Right atrium auricular region (tissue), 2 donors: ENCODE data around the gene BCL2A1. TPM values are rescaled to one million over a fixed set of nuclear protein-coding genes. Genes with fewer than 3 reads are reported as not detected.
"Not testable (repeated sequence)": the region's sequence is repeated elsewhere in the genome, so short reads cannot be mapped to it uniquely, and the experiment has no call there.

Experiments
- DNase-seq: peaks from one replicate; pipeline ENCODE4 v3.0.0-alpha.2; 2019; ENCODE audit warnings: low spot score
- H3K27ac ChIP-seq, 2 donors: fragments of 200-600 bp; sonication (generic); 1 replicate in 1 of 2; 2 replicates in 1 of 2; pipeline ENCODE4 v1.5.1; 2016 to 2019
- H3K27me3 ChIP-seq, 2 donors: fragments of 200-600 bp; sonication (generic); one replicate each; pipeline versions ENCODE4 v1.5.1 to v1.6.0; 2017 to 2019
- H3K36me3 ChIP-seq: fragments of 200-600 bp; sonication (generic); one replicate; pipeline ENCODE4 v1.5.1; 2016
- H3K4me1 ChIP-seq, 2 donors: fragments of 200-600 bp; sonication (generic); one replicate each; pipeline versions ENCODE4 v1.5.1 to v1.6.0; 2017 to 2019
- H3K4me3 ChIP-seq, 2 donors: fragments of 200-600 bp; sonication (generic); 1 replicate in 1 of 2; 2 replicates in 1 of 2; pipeline ENCODE4 v1.5.1; 2017 to 2019; ENCODE audit warnings: mild to moderate bottlenecking in 1 of 2, moderate library complexity in 1 of 2
- H3K9me3 ChIP-seq, 2 donors: fragments of 200-600 bp; sonication (generic); one replicate each; pipeline ENCODE4 v1.5.1; 2019
- CTCF ChIP-seq, 2 donors: fragments of 200-600 bp; sonication (generic); IDR thresholded peaks; one replicate each; pipeline ENCODE4 v1.5.1; 2019; ENCODE audit warnings: antibody characterized with exemption in 2 of 2
- total RNA-seq, 2 donors: library from RNA; depleted of rRNA; stranded (reverse); fragments of >200 nt; gene quantifications; one replicate each; pipeline ENCODE4 v1.1.0, GENCODE V29; 2016

The BCL2A1 gene
- total RNA-seq, 2 donors from 2014 or later = 1.5 to 3.1 TPM

- TF ChIP-seq CTCF (IDR thresholded peaks at IDR 0.05) = no peak
- H3K4me3 ChIP-seq = no peak overlapping the region
- no peak for DNase-seq
These were observed 4.2 kb downstream of the BCL2A1 start for GRCh38 chr15:79966634-79967297.

GRCh38 chr15:79965846-79966630 is 5.0 kb downstream of the BCL2A1 start:
- Histone ChIP-seq H3K27ac (no peak overlapping the region), H3K9me3 (no peaks in the 10 kb centered on the region), H3K4me3 (no peak overlapping the region), H3K27me3 (no peaks in the 10 kb centered on the region), H3K36me3 (no peaks in the 10 kb centered on the region), H3K4me1 (no peaks in the 10 kb centered on the region)
- DNase-seq = no peak
- TF ChIP-seq CTCF (IDR thresholded peaks at IDR 0.05) = no peak

More at GRCh38 chr15:79966634-79967297, 4.2 kb downstream of the BCL2A1 start:
- Histone ChIP-seq H3K9me3 (no peaks in the 10 kb centered on the region), H3K27ac (no peak overlapping the region), H3K36me3 (no peaks in the 10 kb centered on the region), H3K4me1 (no peaks in the 10 kb centered on the region), H3K27me3 (no peaks in the 10 kb centered on the region)

GRCh38 chr15:79964232-79964805 is 6.7 kb downstream of the BCL2A1 start:
- H3K4me3 ChIP-seq = no peak overlapping the region
- no peaks in the 10 kb centered on the region for H3K27me3 ChIP-seq
- TF ChIP-seq CTCF (IDR thresholded peaks at IDR 0.05) = no peak
- no peak overlapping the region for H3K27ac ChIP-seq
- no peak for DNase-seq
- H3K4me1 ChIP-seq = no peaks in the 10 kb centered on the region
- H3K36me3 ChIP-seq = no peaks in the 10 kb centered on the region
- H3K9me3 ChIP-seq = no peaks in the 10 kb centered on the region

- not testable (repeated sequence) for DNase-seq, H3K4me3 ChIP-seq, H3K4me1 ChIP-seq, H3K9me3 ChIP-seq, H3K36me3 ChIP-seq, H3K27me3 ChIP-seq, H3K27ac ChIP-seq
These were observed 8.1 kb downstream of the BCL2A1 start for GRCh38 chr15:79962921-79963320.

GRCh38 chr15:79962178-79962577 is 8.8 kb downstream of the BCL2A1 start:
- Histone ChIP-seq H3K27me3 (no peaks in the 10 kb centered on the region), H3K9me3 (no peaks in the 10 kb centered on the region), H3K27ac (no peak overlapping the region), H3K36me3 (no peaks in the 10 kb centered on the region), H3K4me1 (no peaks in the 10 kb centered on the region), H3K4me3 (no peak overlapping the region)
- DNase-seq = no peak
- no peak for TF ChIP-seq CTCF (IDR thresholded peaks at IDR 0.05)

GRCh38 chr15:79960502-79961212 is 10.3 kb downstream of the BCL2A1 start:
- DNase-seq = no peak
- Histone ChIP-seq H3K27me3 (no peaks in the 10 kb centered on the region), H3K9me3 (no peaks in the 10 kb centered on the region), H3K4me3 (no peak overlapping the region), H3K27ac (no peak overlapping the region), H3K4me1 (no peaks in the 10 kb centered on the region), H3K36me3 (no peaks in the 10 kb centered on the region)
- TF ChIP-seq CTCF (IDR thresholded peaks at IDR 0.05) = no peak
